IPS-11a (cell line): Measurements from ENCODE around the gene KIR2DL1.
"Not testable (repeated sequence)": the region's sequence is repeated elsewhere in the genome, so short reads cannot be mapped to it uniquely, and the experiment has no call there.

ENCODE experiments used
- H3K4me3 ChIP-seq: one replicate; pipeline ENCODE4 v1.5.1; 2013; ENCODE audit warnings: low read depth, low read length, control low read depth

The KIR2DL1 gene

GRCh38 chr19:54769646-54770045, at the start of gene KIR2DL1:
Gene KIR2DL1, plus strand, starts transcription at chr19:54769793. Its CDS starts 58 bp downstream, at chr19:54769851.
- not testable (repeated sequence) for H3K4me3 ChIP-seq

GRCh38 chr19:54724142-54724541, 45.5 kb upstream of the KIR2DL1 start, which contains the start of gene KIR3DL3:
Gene KIR3DL3, plus strand, starts transcription at chr19:54724442. Its CDS starts 55 bp downstream, at chr19:54724497.
- H3K4me3 ChIP-seq: no peak within 1 kb of the TSS

- H3K4me3 ChIP-seq: no peak overlapping the region
Observed at GRCh38 chr19:54724644-54725043, 44.9 kb upstream of the KIR2DL1 start.

GRCh38 chr19:54725321-54725720, 44.3 kb upstream of the KIR2DL1 start:
- no peak overlapping the region for H3K4me3 ChIP-seq

GRCh38 chr19:54727562-54727961, 42.0 kb upstream of the KIR2DL1 start:
- no peak overlapping the region for H3K4me3 ChIP-seq

- H3K4me3 ChIP-seq: no peak overlapping the region
Observed at GRCh38 chr19:54728167-54728566, 41.4 kb upstream of the KIR2DL1 start.

GRCh38 chr19:54729416-54730188, 40.0 kb upstream of the KIR2DL1 start:
- no peak overlapping the region for H3K4me3 ChIP-seq

- H3K4me3 ChIP-seq: no peak overlapping the region
Observed at GRCh38 chr19:54731191-54731590, 38.4 kb upstream of the KIR2DL1 start.

GRCh38 chr19:54738306-54738705, 31.3 kb upstream of the KIR2DL1 start, which contains the start of gene KIR2DL3:
Gene KIR2DL3, plus strand, starts transcription at chr19:54738513. Its CDS starts 33 bp downstream, at chr19:54738546.
- not testable (repeated sequence) for H3K4me3 ChIP-seq

GRCh38 chr19:54738715-54739114, 30.9 kb upstream of the KIR2DL1 start:
- H3K4me3 ChIP-seq: no peak overlapping the region

- no peak overlapping the region for H3K4me3 ChIP-seq
Observed at GRCh38 chr19:54739587-54740497, 29.8 kb upstream of the KIR2DL1 start.

- not testable (repeated sequence) for H3K4me3 ChIP-seq
Observed at GRCh38 chr19:54741950-54742349, 27.6 kb upstream of the KIR2DL1 start.

GRCh38 chr19:54744080-54744479, 25.5 kb upstream of the KIR2DL1 start:
- not testable (repeated sequence) for H3K4me3 ChIP-seq

- not testable (repeated sequence) for H3K4me3 ChIP-seq
Observed at GRCh38 chr19:54747614-54748322, 21.8 kb upstream of the KIR2DL1 start.

- not testable (repeated sequence) for H3K4me3 ChIP-seq
Observed at GRCh38 chr19:54750276-54750675, 19.3 kb upstream of the KIR2DL1 start.

- H3K4me3 ChIP-seq: not testable (repeated sequence)
Observed at GRCh38 chr19:54756204-54757110, 13.1 kb upstream of the KIR2DL1 start.

- H3K4me3 ChIP-seq: not testable (repeated sequence)
Observed at GRCh38 chr19:54758577-54758976, 11.0 kb upstream of the KIR2DL1 start.

- not testable (repeated sequence) for H3K4me3 ChIP-seq
Observed at GRCh38 chr19:54764219-54764618, 5.4 kb upstream of the KIR2DL1 start.

GRCh38 chr19:54766464-54766863, 3.1 kb upstream of the KIR2DL1 start:
- H3K4me3 ChIP-seq: not testable (repeated sequence)

GRCh38 chr19:54770511-54770910, 918 bp downstream of the KIR2DL1 start:
- H3K4me3 ChIP-seq: not testable (repeated sequence)
